HepG2 (cell line): ENCODE results near the gene ANP32B. TPM values are rescaled to one million over a fixed set of nuclear protein-coding genes. Genes with fewer than 3 reads are reported as not detected.

Experiments used
- ATAC-seq: fragments of 200-7000 bp; cut with Tn5 transposase; 3 replicates; pipeline ENCODE4 v1.9.1; 2020; ENCODE audit warnings: mild to moderate bottlenecking, moderate library complexity
- BruUV-seq: library from RNA; stranded (reverse); fragments of 400-500 nt; replicated peaks from 2 replicates; lab custom pipeline; 2021; lab: Mats Ljungman, UMichigan
- CTCF ChIA-PET: fragments of 300-600 bp; formaldehyde crosslinking; extraction: SDS; loops from one replicate; lab custom pipeline; 2021; ENCODE audit warnings: low total read pairs, inconsistent platforms, low intra/inter-chr PET ratio; lab: Yijun Ruan, JAX
- POLR2A ChIA-PET: fragments of 350-600 bp; sonication (Branson Sonifier 250); formaldehyde crosslinking; loops from one replicate; lab custom pipeline; 2020; ENCODE audit warnings: antibody characterized with exemption, inconsistent platforms; lab: Yijun Ruan, JAX
- DNase-seq: peaks from one replicate; pipeline ENCODE4 v3.0.0-alpha.2; 2015; ENCODE audit warnings: low spot score
- FAIRE-seq: peaks from 3 replicates; lab custom pipeline; 2011; peaks lifted over from hg19 to GRCh38; lab: Jason Lieb, UNC
- H2AFZ ChIP-seq: one replicate; pipeline ENCODE4 v1.6.1; 2011; ENCODE audit warnings: low read length, inconsistent platforms
- H3K27ac ChIP-seq: fragments of 300-600 bp; 3 replicates; pipeline ENCODE4 v1.8.0; 2011; ENCODE audit warnings: mixed run types, mild to moderate bottlenecking, mixed read lengths, low read length, inconsistent platforms; ENCODE audit not compliant: insufficient read depth; ENCODE audit errors: extremely low read length
- H3K27me3 ChIP-seq, 2 experiments: fragments of 200-600 bp in 1 of 2; 2 replicates in 1 of 2; 3 replicates in 1 of 2; pipeline versions ENCODE4 v1.6.0 to v1.8.0; 2011; ENCODE audit warnings: low read length in 2 of 2, mild to moderate bottlenecking in 2 of 2, moderate library complexity in 2 of 2, inconsistent platforms in 1 of 2; ENCODE audit not compliant: insufficient read depth in 2 of 2, control insufficient read depth in 1 of 2
- H3K36me3 ChIP-seq, 2 experiments: fragments of 200-600 bp in 1 of 2; replicated peaks in 1 of 2; 2 replicates in 1 of 2; 3 replicates in 1 of 2; pipeline versions ENCODE4 v1.5.1 to v1.8.0; 2011; ENCODE audit warnings: low read length in 2 of 2, inconsistent platforms in 1 of 2; ENCODE audit not compliant: insufficient read depth in 2 of 2, control insufficient read depth in 1 of 2
- H3K4me1 ChIP-seq: 2 replicates; pipeline ENCODE4 v1.5.1; 2012; ENCODE audit warnings: low read length, inconsistent platforms; ENCODE audit not compliant: insufficient read depth
- H3K4me2 ChIP-seq: 2 replicates; pipeline ENCODE4 v1.6.0; 2011; ENCODE audit warnings: low read depth, low read length, inconsistent platforms
- H3K4me3 ChIP-seq, 3 experiments: fragments of 200-600 bp in 1 of 3; sonication (generic), shearing (Covaris generic) in 1 of 3; replicated peaks in 1 of 3; 2 replicates each; pipeline ENCODE4 v1.5.1; 2011 to 2016; ENCODE audit warnings: low read length in 3 of 3, inconsistent platforms in 2 of 3, low read depth in 2 of 3, mild to moderate bottlenecking in 2 of 3, control low read depth in 1 of 3, mixed read lengths in 1 of 3; ENCODE audit not compliant: insufficient read depth in 1 of 3
- H3K79me2 ChIP-seq: one replicate; pipeline ENCODE4 v1.6.1; 2011; ENCODE audit warnings: low read length, inconsistent platforms; ENCODE audit not compliant: insufficient read depth
- H3K9ac ChIP-seq: 2 replicates; pipeline ENCODE4 v1.6.0; 2011; ENCODE audit warnings: mild to moderate bottlenecking, low read depth, low read length, inconsistent platforms; ENCODE audit not compliant: insufficient read depth
- H3K9me3 ChIP-seq: 2 replicates; pipeline ENCODE4 v1.5.1; 2012; ENCODE audit warnings: mild to moderate bottlenecking, low read length
- H4K20me1 ChIP-seq: 2 replicates; pipeline ENCODE4 v1.6.0; 2011; ENCODE audit warnings: inconsistent platforms, mild to moderate bottlenecking, low read length, moderate library complexity; ENCODE audit not compliant: insufficient read depth
- ATF4 ChIP-seq, 2 experiments: fragments of 450-650 bp in 1 of 2; sonication (generic) in 1 of 2; formaldehyde crosslinking; IDR thresholded peaks; 2 replicates each; pipeline versions ENCODE4 v1.5.0 to v1.8.0; 2020 to 2022; ENCODE audit warnings: mild to moderate bottlenecking in 1 of 2, missing genetic modification reagents in 1 of 2
- CAMTA2 ChIP-seq: sonication (generic); formaldehyde crosslinking; IDR thresholded peaks from 2 replicates; pipeline ENCODE4 v1.4.0; 2020; ENCODE audit warnings: mild to moderate bottlenecking, missing genetic modification reagents, borderline replicate concordance
- CENPBD1 ChIP-seq: sonication (generic); formaldehyde crosslinking; IDR thresholded peaks from 2 replicates; pipeline ENCODE4 v1.8.0; 2022; ENCODE audit warnings: missing genetic modification reagents, low read depth, mild to moderate bottlenecking, borderline replicate concordance
- CERS6 ChIP-seq: sonication (generic); formaldehyde crosslinking; IDR thresholded peaks from 2 replicates; pipeline ENCODE4 v1.5.0; 2020; ENCODE audit warnings: missing genetic modification reagents
- CHD4 ChIP-seq: fragments of 200-600 bp; sonication (generic); IDR thresholded peaks from 2 replicates; pipeline ENCODE4 v1.7.0; 2017; ENCODE audit warnings: mild to moderate bottlenecking, low read length, borderline replicate concordance
- MED1 ChIP-seq: sonication (generic); formaldehyde crosslinking; IDR thresholded peaks from 2 replicates; pipeline ENCODE4 v1.4.0; 2020; ENCODE audit warnings: missing genetic modification reagents
- MEIS2 ChIP-seq: sonication (generic); formaldehyde crosslinking; IDR thresholded peaks from 2 replicates; pipeline ENCODE4 v1.9.0; 2021; ENCODE audit warnings: mild to moderate bottlenecking, missing genetic modification reagents
- POLR2A ChIP-seq, 2 experiments: IDR thresholded peaks; 2 replicates each; pipeline ENCODE4 v1.6.1; 2011; ENCODE audit warnings: low read depth in 2 of 2, low read length in 2 of 2, mild to moderate bottlenecking in 1 of 2, moderate library complexity in 1 of 2; ENCODE audit not compliant: insufficient read depth in 1 of 2
- RELA ChIP-seq: sonication (generic); formaldehyde crosslinking; IDR thresholded peaks from 2 replicates; pipeline ENCODE4 v1.4.0; 2020; ENCODE audit warnings: missing genetic modification reagents
- SAP130 ChIP-seq: IDR thresholded peaks from 2 replicates; pipeline ENCODE4 v1.6.1; 2016; ENCODE audit warnings: low read depth
- ZBED4 ChIP-seq: sonication (generic); formaldehyde crosslinking; IDR thresholded peaks from 2 replicates; pipeline ENCODE4 v1.4.0; 2020; ENCODE audit warnings: missing genetic modification reagents, borderline replicate concordance
- ZNF143 ChIP-seq: sonication (generic); formaldehyde crosslinking; IDR thresholded peaks from 2 replicates; pipeline ENCODE4 v1.4.0; 2020; ENCODE audit warnings: missing genetic modification reagents
- ZNF30 ChIP-seq: sonication (generic); formaldehyde crosslinking; IDR thresholded peaks from 2 replicates; pipeline ENCODE4 v1.5.0; 2020; ENCODE audit warnings: mild to moderate bottlenecking, missing genetic modification reagents
- ZNF556 ChIP-seq: sonication (generic); formaldehyde crosslinking; IDR thresholded peaks from 2 replicates; pipeline ENCODE4 v1.4.0; 2020; ENCODE audit warnings: mild to moderate bottlenecking, missing genetic modification reagents, borderline replicate concordance
- WGBS: methylation state at CpG from one replicate; pipeline ENCODE4 v1.1.6; 2017; ENCODE audit warnings: low lambda C conversion rate; 5-methylcytosine and 5-hydroxymethylcytosine counted together
- in situ Hi-C: cut with HindIII; loops from 2 replicates; pipeline ENCODE4 v1.10.0; 2017; ENCODE audit warnings: low pct_unique_long_range_greater_than_20kb; ENCODE audit not compliant: extremely low pct_ligation_motif_present
- intact Hi-C: fragments of 100-400 bp; cut with micrococcal nuclease; formaldehyde crosslinking; loops from one replicate; pipeline ENCODE4 v1.10.0; 2022; ENCODE audit not compliant: unreplicated experiment
- polyA plus RNA-seq, 8 experiments: library from polyadenylated mRNA; depleted of rRNA in 3 of 8; stranded (reverse) in 7 of 8; unstranded in 1 of 8; fragments of >200 nt; fragmentation: Illumina TruSeq in 4 of 8; extraction: Trizol in 4 of 8; gene quantifications; 2 replicates each; pipeline versions ENCODE4 v1.2.1 to v1.2.3, GENCODE V29; 2011 to 2016; ENCODE audit warnings: low read depth in 4 of 8, missing spikeins in 1 of 8, mixed read lengths in 1 of 8; ENCODE audit not compliant: insufficient read depth in 1 of 8
- total RNA-seq, 5 experiments: library from RNA; depleted of rRNA; stranded (reverse); fragments of >200 nt; fragmentation: Illumina TruSeq; extraction: Trizol; gene quantifications; 2 replicates each; pipeline ENCODE4 v1.2.3, GENCODE V29; 2016; ENCODE audit warnings: low read depth in 1 of 5

ANP32B gene
- total and polyA plus RNA-seq, 2 of the 13 experiments (the other 11 are each of a cell fraction or from before 2014, with no cell fraction given), result 22.1 to 37.5 TPM

GRCh38 chr9:98045234-98046179 is 62.4 kb downstream of the ANP32B start (continued):
- TF ChIP-seq MEIS2 (CRISPR knock-in tag) (no peak), POLR2A (IDR thresholded peaks at IDR 0.05; ENCODE audit: insufficient read depth in 1 of 2, low read depth in 2 of 2, low read length in 2 of 2) (peak; percentile 42 to 81; a peak in 3 of 4 replicates), SAP130 (CRISPR knock-in tag) (peak; percentile 80)

- H3K79me2 ChIP-seq, result peaks cover 20% of the 10 kb centered on the region
- in situ Hi-C loops, result no loop called here
- BruUV-seq, result no TSS peak
- TF ChIP-seq CERS6, result no peak
- TF ChIP-seq ATF4 (CRISPR knock-in tag; IDR thresholded peaks at IDR 0.05), result no peak
- TF ChIP-seq CAMTA2, result no peak
- TF ChIP-seq ZBED4, result no peak
- TF ChIP-seq ZNF143, result no peak
- no peak for TF ChIP-seq ZNF556 (CRISPR knock-in tag)
- TF ChIP-seq CHD4, result no peak
- no peak for TF ChIP-seq RELA (CRISPR knock-in tag)
- no peak for TF ChIP-seq CENPBD1 (CRISPR knock-in tag)
- TF ChIP-seq ZNF30 (CRISPR knock-in tag), result no peak
- TF ChIP-seq MED1, result no peak
Measured at GRCh38 chr9:98046180-98046543, 63.0 kb downstream of the ANP32B start.

More at GRCh38 chr9:98046180-98046543, 63.0 kb downstream of the ANP32B start:
- H3K4me1 ChIP-seq, result peaks cover 28% of the 10 kb centered on the region
- POLR2A ChIA-PET, result interaction anchor here (1.9 to 2.6 kb wide), 3 partner anchors 10 to 12 kb away, joined by 10 to 30 read pairs (median 22); partner anchors contain the start of gene NANS
- no peaks in the 10 kb centered on the region for H4K20me1 ChIP-seq
- peak overlapping the region; percentile 64 for H3K9ac ChIP-seq
- FAIRE-seq (no peak), ATAC-seq (no peak), DNase-seq (no peak)
- intact Hi-C loops, result no loop called here
- H2AFZ ChIP-seq, result no peak overlapping the region
- H3K36me3 ChIP-seq, result no peaks in the 10 kb centered on the region
- peak overlapping the region; percentile 52 for H3K27ac ChIP-seq
- H3K27me3 ChIP-seq, result no peaks in the 10 kb centered on the region
- H3K4me3 ChIP-seq, result peak overlapping the region; percentile 35 to 48 (median 40); a peak in 5 of 6 replicates
- WGBS, result 75% methylated on average over 9 of the region's 9 CpGs
- H3K4me2 ChIP-seq, result peak overlapping the region; percentile 43
- CTCF ChIA-PET, result no interaction called here
- no peaks in the 10 kb centered on the region for H3K9me3 ChIP-seq
